ENCODE data around the gene FOXO3.

DNA sequence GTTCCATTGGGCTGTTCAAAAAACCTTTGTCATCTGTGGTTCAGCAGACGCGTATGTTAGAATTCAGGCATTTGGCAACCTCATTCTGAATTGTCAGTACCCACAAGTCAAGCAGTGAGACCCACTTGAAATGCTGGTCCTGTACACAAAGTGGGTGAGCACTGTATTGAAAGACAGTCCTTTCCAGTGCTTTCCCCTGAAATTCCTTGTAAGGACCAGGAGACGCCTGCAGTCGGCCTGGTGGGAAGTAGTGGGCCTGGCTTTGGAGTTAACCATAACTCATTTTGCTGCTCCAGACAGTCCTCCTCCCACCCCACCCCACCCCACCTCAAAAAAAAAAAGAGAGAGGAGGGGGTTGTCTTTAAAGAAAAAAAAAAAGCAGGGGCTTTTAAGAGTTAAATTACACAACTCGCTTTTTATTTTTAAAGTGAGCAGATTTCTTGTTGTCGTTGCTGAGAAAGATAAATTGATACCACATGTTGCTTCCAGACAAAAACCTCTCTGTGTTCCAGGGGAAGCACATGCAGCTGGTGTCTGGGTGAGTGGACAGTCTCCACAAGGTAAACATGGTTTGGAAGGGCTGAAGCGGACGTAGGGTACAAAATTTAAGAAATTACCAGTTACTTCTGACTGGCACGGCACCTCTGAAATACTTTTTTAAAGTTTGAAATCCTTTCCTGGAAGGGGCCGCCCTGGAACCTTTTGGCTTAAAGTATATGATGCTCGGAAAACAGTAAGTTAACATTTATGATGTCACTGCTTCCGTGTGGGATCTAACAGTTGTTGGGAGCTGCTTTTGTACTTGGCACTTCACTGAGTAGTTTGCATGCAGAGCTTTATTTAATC lies 95.3 kb downstream of the FOXO3 start:
- TF ChIP-seq, protein P1, sequence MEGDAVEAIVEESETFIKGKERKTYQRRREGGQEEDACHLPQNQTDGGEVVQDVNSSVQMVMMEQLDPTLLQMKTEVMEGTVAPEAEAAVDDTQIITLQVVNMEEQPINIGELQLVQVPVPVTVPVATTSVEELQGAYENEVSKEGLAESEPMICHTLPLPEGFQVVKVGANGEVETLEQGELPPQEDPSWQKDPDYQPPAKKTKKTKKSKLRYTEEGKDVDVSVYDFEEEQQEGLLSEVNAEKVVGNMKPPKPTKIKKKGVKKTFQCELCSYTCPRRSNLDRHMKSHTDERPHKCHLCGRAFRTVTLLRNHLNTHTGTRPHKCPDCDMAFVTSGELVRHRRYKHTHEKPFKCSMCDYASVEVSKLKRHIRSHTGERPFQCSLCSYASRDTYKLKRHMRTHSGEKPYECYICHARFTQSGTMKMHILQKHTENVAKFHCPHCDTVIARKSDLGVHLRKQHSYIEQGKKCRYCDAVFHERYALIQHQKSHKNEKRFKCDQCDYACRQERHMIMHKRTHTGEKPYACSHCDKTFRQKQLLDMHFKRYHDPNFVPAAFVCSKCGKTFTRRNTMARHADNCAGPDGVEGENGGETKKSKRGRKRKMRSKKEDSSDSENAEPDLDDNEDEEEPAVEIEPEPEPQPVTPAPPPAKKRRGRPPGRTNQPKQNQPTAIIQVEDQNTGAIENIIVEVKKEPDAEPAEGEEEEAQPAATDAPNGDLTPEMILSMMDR (IDR thresholded peaks at IDR 0.05; ENCODE audit: insufficient read depth, low read depth, low read length): no peak
- no peak for TF ChIP-seq EZH2 (IDR thresholded peaks at IDR 0.05; ENCODE audit: insufficient read depth, low read length)
